Effector memory CD4-positive, alpha-beta T cell (primary cell): Measurements from ENCODE around the gene CLEC16A.

Experiments
- DNase-seq, 3 donors: peaks; one replicate each; pipeline ENCODE4 v3.0.0-alpha.2; 2020
- H3K27ac ChIP-seq: 2 replicates; pipeline ENCODE4 v1.7.0; 2013; ENCODE audit warnings: mild to moderate bottlenecking, low read length, moderate library complexity; ENCODE audit not compliant: insufficient read depth, poor library complexity, severe bottlenecking
- H3K27me3 ChIP-seq: replicated peaks from 2 replicates; pipeline ENCODE4 v1.7.0; 2013; ENCODE audit warnings: mild to moderate bottlenecking, low read length; ENCODE audit not compliant: insufficient read depth, control insufficient read depth, poor library complexity, severe bottlenecking
- H3K36me3 ChIP-seq: 2 replicates; pipeline ENCODE4 v1.7.0; 2013; ENCODE audit warnings: mild to moderate bottlenecking, low read length, moderate library complexity; ENCODE audit not compliant: control insufficient read depth, insufficient read depth
- H3K4me1 ChIP-seq: 2 replicates; pipeline ENCODE4 v1.7.0; 2013; ENCODE audit warnings: low read length, mild to moderate bottlenecking; ENCODE audit not compliant: control insufficient read depth, insufficient read depth, poor library complexity, severe bottlenecking
- H3K4me3 ChIP-seq: 2 replicates; pipeline ENCODE4 v1.7.0; 2013; ENCODE audit warnings: low read length, low read depth, mild to moderate bottlenecking; ENCODE audit not compliant: insufficient read depth, poor library complexity, severe bottlenecking
- H3K9me3 ChIP-seq: 2 replicates; pipeline ENCODE4 v1.7.0; 2013; ENCODE audit warnings: mild to moderate bottlenecking, low read length, moderate library complexity; ENCODE audit not compliant: control insufficient read depth

The CLEC16A gene

GRCh38 chr16:11020792-11021551 is 76.6 kb downstream of the CLEC16A start:
- DNase-seq: no peak
- no peaks in the 10 kb centered on the region for H3K27me3 ChIP-seq
- H3K27ac ChIP-seq: no peak overlapping the region
- H3K4me1 ChIP-seq: no peaks in the 10 kb centered on the region
- peaks cover 8% of the 10 kb centered on the region for H3K9me3 ChIP-seq
- H3K36me3 ChIP-seq: peaks cover 37% of the 10 kb centered on the region
- no peak overlapping the region for H3K4me3 ChIP-seq

- Histone ChIP-seq H3K4me3 (no peak overlapping the region), H3K27ac (no peak overlapping the region), H3K4me1 (no peaks in the 10 kb centered on the region), H3K36me3 (peaks cover 47% of the 10 kb centered on the region), H3K27me3 (no peaks in the 10 kb centered on the region), H3K9me3 (peaks cover 11% of the 10 kb centered on the region)
- DNase-seq: no peak
These were observed 77.6 kb downstream of the CLEC16A start for GRCh38 chr16:11022002-11022401.

- H3K27ac ChIP-seq: no peak overlapping the region
These were observed 79.1 kb downstream of the CLEC16A start for GRCh38 chr16:11023262-11024039.

GRCh38 chr16:11024333-11025053 is 80.1 kb downstream of the CLEC16A start:
- Histone ChIP-seq H3K4me3 (no peak overlapping the region), H3K36me3 (peaks cover 47% of the 10 kb centered on the region), H3K9me3 (peaks cover 11% of the 10 kb centered on the region), H3K27ac (no peak overlapping the region), H3K4me1 (no peaks in the 10 kb centered on the region), H3K27me3 (no peaks in the 10 kb centered on the region)
- DNase-seq: no peak

More at GRCh38 chr16:11023262-11024039, 79.1 kb downstream of the CLEC16A start:
- peaks cover 47% of the 10 kb centered on the region for H3K36me3 ChIP-seq
- DNase-seq: no peak
- no peaks in the 10 kb centered on the region for H3K27me3 ChIP-seq
- peaks cover 11% of the 10 kb centered on the region for H3K9me3 ChIP-seq
- H3K4me1 ChIP-seq: no peaks in the 10 kb centered on the region
- no peak overlapping the region for H3K4me3 ChIP-seq

GRCh38 chr16:11025120-11025531 is 80.8 kb downstream of the CLEC16A start:
- Histone ChIP-seq H3K4me1 (no peaks in the 10 kb centered on the region), H3K27me3 (no peaks in the 10 kb centered on the region), H3K4me3 (no peak overlapping the region), H3K36me3 (peaks cover 43% of the 10 kb centered on the region), H3K27ac (no peak overlapping the region), H3K9me3 (peaks cover 11% of the 10 kb centered on the region)
- no peak for DNase-seq

GRCh38 chr16:11029948-11030347 is 85.6 kb downstream of the CLEC16A start:
- peaks cover 37% of the 10 kb centered on the region for H3K36me3 ChIP-seq
- no peak overlapping the region for H3K27ac ChIP-seq
- no peak for DNase-seq
- H3K27me3 ChIP-seq: no peaks in the 10 kb centered on the region
- H3K4me1 ChIP-seq: no peaks in the 10 kb centered on the region
- peaks cover 11% of the 10 kb centered on the region for H3K9me3 ChIP-seq
- H3K4me3 ChIP-seq: no peak overlapping the region

GRCh38 chr16:11030990-11031510 is 86.7 kb downstream of the CLEC16A start:
- no peaks in the 10 kb centered on the region for H3K27me3 ChIP-seq
- H3K27ac ChIP-seq: no peak overlapping the region
- H3K36me3 ChIP-seq: peaks cover 26% of the 10 kb centered on the region
- H3K9me3 ChIP-seq: peaks cover 2% of the 10 kb centered on the region
- DNase-seq: no peak
- no peak overlapping the region for H3K4me3 ChIP-seq
- no peaks in the 10 kb centered on the region for H3K4me1 ChIP-seq

- no peak for DNase-seq
- no peaks in the 10 kb centered on the region for H3K4me1 ChIP-seq
- H3K4me3 ChIP-seq: no peak overlapping the region
- no peaks in the 10 kb centered on the region for H3K9me3 ChIP-seq
- H3K27ac ChIP-seq: no peak overlapping the region
- H3K27me3 ChIP-seq: no peaks in the 10 kb centered on the region
- peaks cover 17% of the 10 kb centered on the region for H3K36me3 ChIP-seq
These were observed 87.9 kb downstream of the CLEC16A start for GRCh38 chr16:11032000-11032921.

GRCh38 chr16:11032922-11033291 is 88.5 kb downstream of the CLEC16A start:
- Histone ChIP-seq H3K36me3 (peaks cover 17% of the 10 kb centered on the region), H3K9me3 (no peaks in the 10 kb centered on the region), H3K4me1 (no peaks in the 10 kb centered on the region), H3K27ac (no peak overlapping the region), H3K4me3 (no peak overlapping the region), H3K27me3 (no peaks in the 10 kb centered on the region)
- DNase-seq: no peak
